HL-60 (cell line): ENCODE data around the gene CTSH.

Experiments used
- GABPA ChIP-seq: IDR thresholded peaks from 2 replicates; pipeline ENCODE4 v1.6.1; 2012; ENCODE audit warnings: low read depth
- SPI1 ChIP-seq: IDR thresholded peaks from 2 replicates; pipeline ENCODE4 v1.6.1; 2012; ENCODE audit warnings: low read depth, mild to moderate bottlenecking, borderline replicate concordance
- TF ChIP-seq, protein P1 (sequence below): IDR thresholded peaks from one replicate; pipeline ENCODE4 v1.5.1; 2011; ENCODE audit warnings: low read length, control low read depth, inconsistent platforms; ENCODE audit not compliant: insufficient read depth

DNA sequence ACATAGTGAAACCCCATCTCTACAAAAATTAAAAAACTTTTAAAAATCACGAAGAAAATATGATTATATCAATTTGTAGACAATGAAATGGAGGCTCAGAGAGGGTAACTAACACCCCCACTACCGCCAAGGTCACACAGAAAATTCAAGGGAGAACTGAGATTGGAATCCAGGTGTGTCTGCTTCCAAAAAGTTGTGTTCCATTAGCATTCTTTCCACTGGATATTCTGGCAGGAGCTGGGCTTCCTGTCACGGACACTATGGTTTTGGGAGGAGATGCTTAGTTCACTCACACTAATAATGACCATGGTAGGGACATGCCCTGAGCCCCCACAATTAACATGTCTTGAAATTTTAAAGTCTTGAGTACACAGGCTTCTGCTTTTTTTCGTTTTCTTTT, 28.8 kb downstream of the CTSH start:
- TF ChIP-seq, protein P1, sequence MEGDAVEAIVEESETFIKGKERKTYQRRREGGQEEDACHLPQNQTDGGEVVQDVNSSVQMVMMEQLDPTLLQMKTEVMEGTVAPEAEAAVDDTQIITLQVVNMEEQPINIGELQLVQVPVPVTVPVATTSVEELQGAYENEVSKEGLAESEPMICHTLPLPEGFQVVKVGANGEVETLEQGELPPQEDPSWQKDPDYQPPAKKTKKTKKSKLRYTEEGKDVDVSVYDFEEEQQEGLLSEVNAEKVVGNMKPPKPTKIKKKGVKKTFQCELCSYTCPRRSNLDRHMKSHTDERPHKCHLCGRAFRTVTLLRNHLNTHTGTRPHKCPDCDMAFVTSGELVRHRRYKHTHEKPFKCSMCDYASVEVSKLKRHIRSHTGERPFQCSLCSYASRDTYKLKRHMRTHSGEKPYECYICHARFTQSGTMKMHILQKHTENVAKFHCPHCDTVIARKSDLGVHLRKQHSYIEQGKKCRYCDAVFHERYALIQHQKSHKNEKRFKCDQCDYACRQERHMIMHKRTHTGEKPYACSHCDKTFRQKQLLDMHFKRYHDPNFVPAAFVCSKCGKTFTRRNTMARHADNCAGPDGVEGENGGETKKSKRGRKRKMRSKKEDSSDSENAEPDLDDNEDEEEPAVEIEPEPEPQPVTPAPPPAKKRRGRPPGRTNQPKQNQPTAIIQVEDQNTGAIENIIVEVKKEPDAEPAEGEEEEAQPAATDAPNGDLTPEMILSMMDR: no peak
- no peak for TF ChIP-seq SPI1
- TF ChIP-seq GABPA: no peak
